Pancreas (tissue), 10 donors: ENCODE data around the gene SCLY. TPM values are rescaled to one million over a fixed set of nuclear protein-coding genes. Genes with fewer than 3 reads are reported as not detected.

Experiments used
- ATAC-seq, 4 donors: fragments of 200-7000 bp; cut with Tn5 transposase; one replicate each; pipeline versions ENCODE4 v1.8.0 to v1.9.1; 2020; ENCODE audit warnings: mild to moderate bottlenecking in 4 of 4, moderate library complexity in 4 of 4
- DNase-seq, 6 donors: peaks; one replicate each; pipeline ENCODE4 v3.0.0-alpha.2; 2020
- FAIRE-seq: peaks from 2 replicates; lab custom pipeline; 2012; peaks lifted over from hg19 to GRCh38; lab: Jason Lieb, UNC
- H3K27ac ChIP-seq, 4 donors: fragments of 200-600 bp; sonication (generic); 1 replicate in 3 of 4; 2 replicates in 1 of 4; pipeline versions ENCODE4 v1.5.0 to v1.8.0; 2020
- H3K27me3 ChIP-seq, 4 donors: fragments of 200-600 bp; one replicate each; pipeline ENCODE4 v1.8.0; 2021
- H3K36me3 ChIP-seq, 3 donors: fragments of 200-600 bp; sonication (generic) in 1 of 3; one replicate each; pipeline versions ENCODE4 v1.5.0 to v1.8.0; 2020 to 2021
- H3K4me1 ChIP-seq, 3 donors: fragments of 200-600 bp; one replicate each; pipeline ENCODE4 v1.8.0; 2021
- H3K4me3 ChIP-seq, 4 donors: fragments of 200-600 bp; sonication (generic) in 2 of 4; one replicate each; pipeline versions ENCODE4 v1.5.0 to v1.8.0; 2020 to 2021
- H3K9me3 ChIP-seq, 4 donors: fragments of 200-600 bp; one replicate each; pipeline ENCODE4 v1.8.0; 2021
- CTCF ChIP-seq, 4 donors: fragments of 200-600 bp; sonication (generic) in 3 of 4; IDR thresholded peaks; one replicate each; pipeline versions ENCODE4 v1.5.0 to v1.8.0; 2021; ENCODE audit warnings: antibody characterized with exemption in 4 of 4
- WGBS, 2 donors: extraction: QIAGEN DNeasy Blood & Tissue Kit; methylation state at CpG; one replicate each; pipeline ENCODE4 v1.1.7; 2013; 5-methylcytosine and 5-hydroxymethylcytosine counted together
- intact Hi-C, 3 donors: fragments of 100-400 bp; cut with DNase I; formaldehyde crosslinking; loops; one replicate each; pipeline versions ENCODE4 v1.11.1 to v1.14.2; 2022
- polyA plus RNA-seq, 2 donors: library from polyadenylated mRNA; stranded (reverse); fragments of 200-250 nt; gene quantifications; one replicate each; pipeline ENCODE4 v1.2.3, GENCODE V29; 2013
- total RNA-seq, 6 donors: library from RNA; stranded (reverse); fragmentation: NEBNext Ultra II Directional in 4 of 6; extraction: Animal tissue kit (Norgen Biotek cat#: 25700) in 4 of 6; gene quantifications; one replicate each; pipeline versions ENCODE4 v1.2.1 to v1.2.4, GENCODE V29; 2021 to 2023
- donor health status: healthy with polysubstance abuse.
- donor health status: DM: no; HTN: no; CAD: no; lungs with moderate emphysema.
- donor health status: DM: no; HTN: no; CAD: no.
- donor health status: control.
- donor health status: control.
- donor health status: Bipolar disorder and iron deficiency.
- donor health status: DM: yes; HTN: yes; CAD: no.
- donor health status: DM: no; HTN: no; CAD: no.
- donor health status: DM: no; HTN: no; CAD: no.
- donor health status: DM: yes; HTN: yes; CAD: no.

The SCLY gene
- total and polyA plus RNA-seq, 8 donors, result 13.8 to 33.5 (median 22.3) TPM

GRCh38 chr2:238140721-238141540, 80.1 kb downstream of the SCLY start:
- no peak for ATAC-seq
- H3K9me3 ChIP-seq, result no peaks in the 10 kb centered on the region
- no peaks in the 10 kb centered on the region for H3K27me3 ChIP-seq
- H3K36me3 ChIP-seq, result no peaks in the 10 kb centered on the region
- DNase-seq, result peak in 1 of 6 donors; percentile 70
- no peak for FAIRE-seq
- WGBS, 2 donors, result 92 to 94% methylated on average over 60 of the region's 60 CpGs
- no peaks in the 10 kb centered on the region for H3K4me1 ChIP-seq
- no peak for TF ChIP-seq CTCF (IDR thresholded peaks at IDR 0.05)
- H3K4me3 ChIP-seq, result no peak overlapping the region
- H3K27ac ChIP-seq, result no peak overlapping the region
- intact Hi-C loops, result no loop called here

DNA sequence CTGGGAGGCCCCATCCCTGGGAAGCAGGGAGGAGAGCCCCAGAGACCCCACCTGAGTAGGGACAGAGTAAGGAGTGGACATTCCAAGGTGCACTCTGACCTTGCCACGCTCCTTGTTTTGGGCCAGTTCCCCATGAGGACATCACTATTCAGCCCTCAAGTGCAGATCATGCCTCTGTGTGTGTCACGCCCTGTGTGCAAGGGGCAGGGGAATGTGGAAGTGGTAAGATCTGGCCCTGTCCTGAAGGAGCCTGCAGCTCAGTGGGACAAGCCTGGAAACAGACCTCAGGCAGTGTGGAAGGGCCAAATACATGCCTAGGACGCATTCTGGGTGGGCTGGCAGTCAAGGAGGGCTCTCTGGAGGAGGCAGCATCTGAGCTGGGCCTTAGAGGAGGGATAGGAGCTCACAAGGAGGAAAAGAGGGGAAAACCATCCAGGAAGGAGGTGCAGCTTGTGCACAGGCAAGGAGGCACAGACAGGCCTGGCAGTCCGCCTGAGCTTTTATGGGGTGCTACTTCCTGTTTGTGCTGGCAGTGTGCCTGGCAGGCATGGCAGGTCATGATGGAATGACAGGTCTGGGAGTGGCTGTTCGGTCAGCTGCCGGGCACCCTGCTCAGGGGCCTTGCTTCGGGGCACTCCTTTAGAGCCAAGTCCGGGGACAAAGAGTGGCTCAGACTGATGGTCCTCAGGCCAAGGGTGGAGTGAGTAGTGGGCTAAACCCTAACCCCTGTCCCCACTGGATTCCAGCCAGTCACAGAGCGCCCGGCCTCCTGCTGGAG, 80.9 kb downstream of the SCLY start:
- Histone ChIP-seq H3K4me3 (no peak overlapping the region), H3K4me1 (no peaks in the 10 kb centered on the region), H3K27ac (no peak overlapping the region), H3K36me3 (no peaks in the 10 kb centered on the region), H3K27me3 (no peaks in the 10 kb centered on the region), H3K9me3 (no peaks in the 10 kb centered on the region)
- 79% methylated on average over 10 of the region's 10 CpGs for WGBS, 2 donors
- intact Hi-C loops, result no loop called here
- DNase-seq, result peak in 1 of 6 donors; percentile 70
- peak in 2 of 4 donors; percentile 23 to 33 for ATAC-seq
- no peak for TF ChIP-seq CTCF (IDR thresholded peaks at IDR 0.05)
- FAIRE-seq, result no peak

DNA sequence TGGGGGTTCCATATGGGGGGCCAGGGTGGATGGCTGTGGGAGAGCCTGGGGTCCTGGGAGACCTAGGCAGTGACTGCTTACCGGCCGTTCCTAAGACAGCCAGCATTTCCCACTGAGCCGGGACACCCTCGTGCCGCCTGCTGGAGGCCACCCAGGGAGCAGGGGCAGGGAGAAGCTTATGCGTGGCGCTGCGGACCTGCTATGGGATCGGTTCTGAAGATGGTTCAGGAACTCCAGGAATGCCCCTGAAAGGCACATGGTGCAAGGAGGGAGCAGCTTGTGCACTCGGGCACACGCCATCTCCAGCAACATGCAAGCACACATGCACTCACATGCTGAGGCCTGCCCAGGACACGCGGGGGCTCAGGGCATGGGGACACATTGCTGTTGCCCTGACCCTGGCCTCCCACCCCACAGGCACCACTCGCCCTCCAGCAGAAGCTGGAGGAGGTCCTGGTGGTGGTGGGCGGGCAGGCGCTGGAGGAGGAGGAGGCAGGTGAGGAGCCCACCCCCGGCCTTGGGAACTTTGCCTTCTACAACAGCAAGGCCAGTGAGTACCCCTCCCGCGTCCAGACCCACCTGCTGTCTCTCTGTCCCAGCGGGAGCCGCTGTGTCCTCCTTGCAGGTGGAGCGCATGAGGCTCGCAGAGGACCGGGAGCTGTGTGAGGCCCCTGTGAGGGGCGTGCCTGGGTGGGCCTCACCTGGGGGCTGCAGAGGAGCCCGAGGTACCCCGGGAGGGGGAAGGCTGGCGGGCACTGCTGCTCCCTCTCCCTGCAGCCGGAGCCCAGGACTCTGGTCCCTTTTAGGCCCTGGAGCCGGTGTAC, 81.8 kb downstream of the SCLY start:
- ATAC-seq, result no peak
- Histone ChIP-seq H3K9me3 (no peaks in the 10 kb centered on the region), H3K4me1 (no peaks in the 10 kb centered on the region), H3K27me3 (no peaks in the 10 kb centered on the region), H3K27ac (no peak overlapping the region), H3K36me3 (no peaks in the 10 kb centered on the region), H3K4me3 (no peak overlapping the region)
- 88 to 89% methylated on average over 29 to 30 of the region's 30 CpGs for WGBS, 2 donors
- FAIRE-seq, result no peak
- peak in 1 of 6 donors; percentile 72 for DNase-seq
- TF ChIP-seq CTCF (IDR thresholded peaks at IDR 0.05), result no peak
- intact Hi-C loops, result no loop called here

DNA sequence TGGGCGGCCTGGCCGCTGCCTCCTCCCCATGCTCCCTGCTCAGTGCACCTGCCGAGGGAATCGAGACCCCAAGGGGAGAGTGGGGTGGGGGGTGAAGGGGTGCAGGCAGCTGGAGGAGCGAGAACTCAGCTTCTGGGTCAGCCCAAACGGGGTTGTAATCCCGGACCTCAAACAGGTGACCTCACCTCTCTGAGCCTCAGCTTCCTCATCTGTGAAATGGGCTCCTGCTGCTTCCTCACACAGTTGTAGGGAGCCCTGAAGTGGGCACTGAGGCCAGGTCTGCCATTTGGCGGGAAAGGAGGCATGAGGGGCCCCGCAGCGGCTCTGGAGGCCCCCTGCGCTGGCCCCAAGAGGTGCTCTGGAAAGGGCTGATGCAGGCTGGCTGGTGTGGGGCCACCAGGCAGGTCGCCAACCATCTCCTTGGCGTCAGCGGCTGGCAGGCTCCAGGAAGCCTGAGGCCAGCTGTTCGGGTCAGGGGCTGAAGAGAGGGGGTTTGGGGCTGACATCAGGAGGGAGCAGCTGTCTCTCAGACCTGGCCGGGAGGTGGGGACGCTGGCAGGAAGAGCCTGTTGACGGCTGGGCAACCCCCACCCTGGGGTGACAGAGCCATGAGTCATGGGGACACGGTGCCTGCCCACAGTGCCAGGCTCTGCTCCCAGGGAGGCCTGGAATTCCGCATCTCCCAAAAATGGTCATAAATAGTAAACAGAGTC, 82.6 kb downstream of the SCLY start:
- intact Hi-C loops, result no loop called here
- ATAC-seq (peak in 2 of 4 donors; percentile 16 to 25), DNase-seq (no peak), FAIRE-seq (no peak)
- 76 to 83% methylated on average over 20 of the region's 20 CpGs for WGBS, 2 donors
- Histone ChIP-seq H3K4me3 (no peak overlapping the region), H3K4me1 (no peaks in the 10 kb centered on the region), H3K27me3 (no peaks in the 10 kb centered on the region), H3K36me3 (no peaks in the 10 kb centered on the region), H3K9me3 (no peaks in the 10 kb centered on the region), H3K27ac (no peak overlapping the region)
- TF ChIP-seq CTCF (IDR thresholded peaks at IDR 0.05), result no peak
